Measurements from ENCODE around the gene WDR1. TPM values are rescaled to one million over a fixed set of nuclear protein-coding genes. Genes with fewer than 3 reads are reported as not detected.
A peak's percentile ranks its signal among the peaks of the same experiment; 100 is the strongest.

WDR1 gene
- total RNA-seq, 1 experiment from 2014 or later = 223 TPM

- Histone ChIP-seq H3K9me3 (ENCODE audit: control insufficient read depth in 1 of 2, insufficient read depth in 1 of 2, low read depth in 1 of 2, low read length in 2 of 2) (no peaks in the 10 kb centered on the region), H3K9ac (ENCODE audit: low read length) (no peak overlapping the region), H4K20me1 (ENCODE audit: insufficient read depth) (no peaks in the 10 kb centered on the region), H3K79me2 (ENCODE audit: insufficient read depth, low read length) (no peaks in the 10 kb centered on the region), H3K36me3 (ENCODE audit: control insufficient read depth in 1 of 2, insufficient read depth in 2 of 2, low read length in 2 of 2) (no peaks in the 10 kb centered on the region), H3K9me2 (ENCODE audit: insufficient read depth) (no peaks in the 10 kb centered on the region), H3K27me3 (ENCODE audit: insufficient read depth, low read length) (no peaks in the 10 kb centered on the region), H3K4me1 (ENCODE audit: control insufficient read depth in 1 of 2, insufficient read depth in 2 of 2, low read length in 2 of 2) (peaks cover 16 to 33% of the 10 kb centered on the region in 2 experiments), H2AFZ (ENCODE audit: low read depth, low read length, poor library complexity, severe bottlenecking) (no peak overlapping the region), H3K27ac (ENCODE audit: low read depth, low read length) (no peak overlapping the region), H3K4me3 (replicated peaks in 1 of 2; ENCODE audit: low read depth in 1 of 2, low read length in 2 of 2) (no peak overlapping the region), H3K4me2 (ENCODE audit: low read length) (no peak overlapping the region)
- BruUV-seq (replicated peaks) = no TSS peak
- ATAC-seq (no peak), DNase-seq (ENCODE audit: low read depth, low spot score) (no peak)
- intact Hi-C loops (cut with micrococcal nuclease) = no loop called here
- TF ChIP-seq EGR1 (IDR thresholded peaks at IDR 0.05; ENCODE audit: low read depth) (no peak), EZH2 (IDR thresholded peaks at IDR 0.05) (no peak), SIN3A (IDR thresholded peaks at IDR 0.05; ENCODE audit: low read depth) (no peak)
- ChIA-PET POLR2A (no interaction called here), CTCF (no interaction called here), RAD21 (ENCODE audit: low non-redundant PET in 1 of 2, low total read pairs in 2 of 2, uncharacterized antibody in 2 of 2, unreplicated experiment in 2 of 2) (no interaction called here)
Measured at GRCh38 chr4:10050261-10050661, 66.3 kb downstream of the WDR1 start.

- no peak overlapping the region for H3K9ac ChIP-seq (ENCODE audit: low read length)
- TF ChIP-seq EZH2 (IDR thresholded peaks at IDR 0.05) (no peak), ELF1 (IDR thresholded peaks at IDR 0.05; ENCODE audit: borderline replicate concordance, low read depth) (no peak), ZNF274 (IDR thresholded peaks at IDR 0.05; ENCODE audit: low read depth, low read length) (no peak), FOSL1 (IDR thresholded peaks at IDR 0.05; ENCODE audit: low read depth) (no peak), SRF (IDR thresholded peaks at IDR 0.05; ENCODE audit: low read depth) (no peak), EGR1 (IDR thresholded peaks at IDR 0.05; ENCODE audit: low read depth) (no peak), TCF7L2 (IDR thresholded peaks at IDR 0.05; ENCODE audit: borderline replicate concordance, extremely low read depth, insufficient read depth, insufficient read length) (no peak)
- no peak for ATAC-seq
- H3K27ac ChIP-seq (ENCODE audit: low read depth, low read length) = no peak overlapping the region
- intact Hi-C loops (cut with micrococcal nuclease) = no loop called here
- DNase-seq (ENCODE audit: low read depth, low spot score) = no peak
- H4K20me1 ChIP-seq (ENCODE audit: insufficient read depth) = no peaks in the 10 kb centered on the region
- no peaks in the 10 kb centered on the region for H3K9me2 ChIP-seq (ENCODE audit: insufficient read depth)
- CTCF ChIA-PET = no interaction called here
- H3K4me2 ChIP-seq (ENCODE audit: low read length) = peak overlapping the region; percentile 35
- no peak overlapping the region for H3K4me3 ChIP-seq (replicated peaks in 1 of 2; ENCODE audit: low read depth in 1 of 2, low read length in 2 of 2)
- H3K9me3 ChIP-seq (ENCODE audit: control insufficient read depth in 1 of 2, insufficient read depth in 1 of 2, low read depth in 1 of 2, low read length in 2 of 2) = no peaks in the 10 kb centered on the region
- BruUV-seq (replicated peaks) = no TSS peak
- RAD21 ChIA-PET (ENCODE audit: low non-redundant PET in 1 of 2, low total read pairs in 2 of 2, uncharacterized antibody in 2 of 2, unreplicated experiment in 2 of 2) = no interaction called here
- POLR2A ChIA-PET = no interaction called here
- H3K36me3 ChIP-seq (ENCODE audit: control insufficient read depth in 1 of 2, insufficient read depth in 2 of 2, low read length in 2 of 2) = no peaks in the 10 kb centered on the region
- H3K79me2 ChIP-seq (ENCODE audit: insufficient read depth, low read length) = no peaks in the 10 kb centered on the region
- no peaks in the 10 kb centered on the region for H3K27me3 ChIP-seq (ENCODE audit: insufficient read depth, low read length)
- H2AFZ ChIP-seq (ENCODE audit: low read depth, low read length, poor library complexity, severe bottlenecking) = no peak overlapping the region
- H3K4me1 ChIP-seq (ENCODE audit: control insufficient read depth in 1 of 2, insufficient read depth in 2 of 2, low read length in 2 of 2) = peaks cover 25 to 42% of the 10 kb centered on the region in 2 experiments
Measured at GRCh38 chr4:10048941-10049697, 67.5 kb downstream of the WDR1 start.
